ENCODE data around the gene RPS18. TPM values are rescaled to one million over a fixed set of nuclear protein-coding genes. Genes with fewer than 3 reads are reported as not detected.

RPS18 gene
- total and polyA plus RNA-seq, 9 of the 15 experiments (the other 6 are each of a cell fraction or from before 2014, with no cell fraction given): 5,023 to 17,516 (median 8,131) TPM

DNA sequence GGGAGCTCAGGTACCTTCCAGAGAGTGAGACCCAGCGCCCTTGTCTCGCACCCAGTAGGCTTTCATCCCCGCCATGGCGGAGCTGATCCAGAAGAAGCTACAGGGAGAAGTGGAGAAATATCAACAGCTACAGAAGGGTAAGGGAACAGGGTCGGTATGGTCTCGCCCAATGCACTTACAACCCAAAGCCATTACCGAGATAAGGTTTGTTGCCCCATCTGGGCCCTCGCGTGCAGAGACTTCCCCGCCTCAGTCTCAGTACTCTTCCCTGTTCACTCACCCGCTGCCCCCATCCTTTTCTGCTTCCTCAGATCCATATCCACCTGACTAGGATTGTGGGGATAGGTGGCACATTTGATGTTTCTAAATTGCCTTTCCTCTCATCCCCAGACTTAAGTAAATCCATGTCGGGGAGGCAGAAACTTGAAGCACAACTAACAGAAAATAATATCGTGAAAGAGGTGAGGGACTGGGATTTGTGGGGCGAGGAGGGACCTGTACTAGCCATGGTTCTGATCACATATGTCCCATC is 18.0 kb downstream of the RPS18 start:
- ChIA-PET CTCF (ENCODE audit: low intra/inter-chr PET ratio) (interaction anchor here (0.6 kb wide), 1 partner anchor 229 kb away, joined by 3 read pairs; no protein-coding TSS in a partner anchor), POLR2A (interaction anchor here (0.7 to 7.1 kb wide), 12 partner anchors 8 to 201 kb away, joined by 3 to 90 read pairs (median 6); partner anchors contain the start of genes B3GALT4, RGL2, RPS18 and VPS52)
- Histone ChIP-seq H3K9me3 (replicated peaks; ENCODE audit: control insufficient read depth, insufficient read depth, low read depth, low read length) (no peaks in the 10 kb centered on the region), H3K4me1 (replicated peaks in 1 of 2; ENCODE audit: control insufficient read depth in 2 of 2, insufficient read depth in 2 of 2, low read length in 2 of 2) (peaks cover 13 to 24% of the 10 kb centered on the region in 2 experiments; a peak in 4 of 5 replicates), H4K20me1 (replicated peaks; ENCODE audit: control insufficient read depth, insufficient read depth, low read length) (no peaks in the 10 kb centered on the region), H3K27me3 (ENCODE audit: control insufficient read depth in 2 of 2, insufficient read depth in 2 of 2, low read length in 2 of 2) (no peaks in the 10 kb centered on the region), H3K4me2 (ENCODE audit: insufficient read depth, low read length) (peak overlapping the region; percentile 98), H3K9me1 (ENCODE audit: control insufficient read depth, insufficient read depth, low read length) (peaks cover 3% of the 10 kb centered on the region), H3K4me3 (peak overlapping the region; percentile 76), H3K79me2 (ENCODE audit: control insufficient read depth, insufficient read depth, low read length) (peaks cover 45% of the 10 kb centered on the region), H3K36me3 (ENCODE audit: control insufficient read depth, insufficient read depth, low read length) (peaks cover 74% of the 10 kb centered on the region), H3K27ac (ENCODE audit: extremely low read depth, low read depth, low read length) (peak overlapping the region; percentile 83), H2AFZ (ENCODE audit: low read depth, low read length) (peak overlapping the region; percentile 99), H3K9ac (ENCODE audit: insufficient read depth in 1 of 2, low read depth in 2 of 2, low read length in 2 of 2) (peak overlapping the region; percentile 91 to 94)
- ATAC-seq (peak; percentile 47), DNase-seq (ENCODE audit: extremely low read depth in 1 of 4, low spot score in 3 of 4) (peak in 3 of 4 experiments; percentile 42 to 61 (median 50)), FAIRE-seq (peak; percentile 29)
- in situ Hi-C loops (cut with MboI) (no loop called here), intact Hi-C loops (cut with micrococcal nuclease) (no loop called here)
- WGBS (ENCODE audit: insufficient coverage, low coverage, missing lambda C conversion rate): under 1% methylated on average over 14 of the region's 14 CpGs
- BruUV-seq (replicated peaks): TSS peak; percentile 91
- TF ChIP-seq, protein P1, sequence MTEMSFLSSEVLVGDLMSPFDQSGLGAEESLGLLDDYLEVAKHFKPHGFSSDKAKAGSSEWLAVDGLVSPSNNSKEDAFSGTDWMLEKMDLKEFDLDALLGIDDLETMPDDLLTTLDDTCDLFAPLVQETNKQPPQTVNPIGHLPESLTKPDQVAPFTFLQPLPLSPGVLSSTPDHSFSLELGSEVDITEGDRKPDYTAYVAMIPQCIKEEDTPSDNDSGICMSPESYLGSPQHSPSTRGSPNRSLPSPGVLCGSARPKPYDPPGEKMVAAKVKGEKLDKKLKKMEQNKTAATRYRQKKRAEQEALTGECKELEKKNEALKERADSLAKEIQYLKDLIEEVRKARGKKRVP (CRISPR knock-in tag; IDR thresholded peaks at IDR 0.05): 0 out of 2 replicates have a peak, but pooled peaks have one; percentile 3
- no peak for TF ChIP-seq SIN3A (IDR thresholded peaks at IDR 0.05; ENCODE audit: borderline replicate concordance in 2 of 2, control insufficient read depth in 1 of 2, low read depth in 2 of 2, low read length in 2 of 2)
- no peak for TF ChIP-seq HDAC1 (IDR thresholded peaks at IDR 0.05)
- TF ChIP-seq NFE2L1 (tag; IDR thresholded peaks at IDR 0.05; ENCODE audit: borderline replicate concordance, low read depth): no peak
- TF ChIP-seq, protein P2, sequence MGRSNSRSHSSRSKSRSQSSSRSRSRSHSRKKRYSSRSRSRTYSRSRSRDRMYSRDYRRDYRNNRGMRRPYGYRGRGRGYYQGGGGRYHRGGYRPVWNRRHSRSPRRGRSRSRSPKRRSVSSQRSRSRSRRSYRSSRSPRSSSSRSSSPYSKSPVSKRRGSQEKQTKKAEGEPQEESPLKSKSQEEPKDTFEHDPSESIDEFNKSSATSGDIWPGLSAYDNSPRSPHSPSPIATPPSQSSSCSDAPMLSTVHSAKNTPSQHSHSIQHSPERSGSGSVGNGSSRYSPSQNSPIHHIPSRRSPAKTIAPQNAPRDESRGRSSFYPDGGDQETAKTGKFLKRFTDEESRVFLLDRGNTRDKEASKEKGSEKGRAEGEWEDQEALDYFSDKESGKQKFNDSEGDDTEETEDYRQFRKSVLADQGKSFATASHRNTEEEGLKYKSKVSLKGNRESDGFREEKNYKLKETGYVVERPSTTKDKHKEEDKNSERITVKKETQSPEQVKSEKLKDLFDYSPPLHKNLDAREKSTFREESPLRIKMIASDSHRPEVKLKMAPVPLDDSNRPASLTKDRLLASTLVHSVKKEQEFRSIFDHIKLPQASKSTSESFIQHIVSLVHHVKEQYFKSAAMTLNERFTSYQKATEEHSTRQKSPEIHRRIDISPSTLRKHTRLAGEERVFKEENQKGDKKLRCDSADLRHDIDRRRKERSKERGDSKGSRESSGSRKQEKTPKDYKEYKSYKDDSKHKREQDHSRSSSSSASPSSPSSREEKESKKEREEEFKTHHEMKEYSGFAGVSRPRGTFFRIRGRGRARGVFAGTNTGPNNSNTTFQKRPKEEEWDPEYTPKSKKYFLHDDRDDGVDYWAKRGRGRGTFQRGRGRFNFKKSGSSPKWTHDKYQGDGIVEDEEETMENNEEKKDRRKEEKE (IDR thresholded peaks at IDR 0.05; ENCODE audit: borderline replicate concordance in 1 of 2, control insufficient read depth in 1 of 2, low read depth in 2 of 2, low read length in 1 of 2): no peak
- TF ChIP-seq ZFX (CRISPR knock-in tag; IDR thresholded peaks at IDR 0.05): peak; percentile 38; the same call in 1 of the 2 replicates
- no peak for TF ChIP-seq MTF1 (CRISPR knock-in tag; IDR thresholded peaks at IDR 0.05; ENCODE audit: borderline replicate concordance)
- TF ChIP-seq ILF3 (IDR thresholded peaks at IDR 0.05; ENCODE audit: borderline replicate concordance): no peak
- no peak for TF ChIP-seq EWSR1 (IDR thresholded peaks at IDR 0.05; ENCODE audit: borderline replicate concordance, low read depth, partially characterized antibody)
- TF ChIP-seq, protein P3, sequence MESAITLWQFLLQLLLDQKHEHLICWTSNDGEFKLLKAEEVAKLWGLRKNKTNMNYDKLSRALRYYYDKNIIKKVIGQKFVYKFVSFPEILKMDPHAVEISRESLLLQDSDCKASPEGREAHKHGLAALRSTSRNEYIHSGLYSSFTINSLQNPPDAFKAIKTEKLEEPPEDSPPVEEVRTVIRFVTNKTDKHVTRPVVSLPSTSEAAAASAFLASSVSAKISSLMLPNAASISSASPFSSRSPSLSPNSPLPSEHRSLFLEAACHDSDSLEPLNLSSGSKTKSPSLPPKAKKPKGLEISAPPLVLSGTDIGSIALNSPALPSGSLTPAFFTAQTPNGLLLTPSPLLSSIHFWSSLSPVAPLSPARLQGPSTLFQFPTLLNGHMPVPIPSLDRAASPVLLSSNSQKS (CRISPR knock-in tag; IDR thresholded peaks at IDR 0.05): no peak
- TF ChIP-seq HMG20A (CRISPR knock-in tag; conservative IDR thresholded peaks at IDR 0.05): no peak
- TF ChIP-seq, protein P4, sequence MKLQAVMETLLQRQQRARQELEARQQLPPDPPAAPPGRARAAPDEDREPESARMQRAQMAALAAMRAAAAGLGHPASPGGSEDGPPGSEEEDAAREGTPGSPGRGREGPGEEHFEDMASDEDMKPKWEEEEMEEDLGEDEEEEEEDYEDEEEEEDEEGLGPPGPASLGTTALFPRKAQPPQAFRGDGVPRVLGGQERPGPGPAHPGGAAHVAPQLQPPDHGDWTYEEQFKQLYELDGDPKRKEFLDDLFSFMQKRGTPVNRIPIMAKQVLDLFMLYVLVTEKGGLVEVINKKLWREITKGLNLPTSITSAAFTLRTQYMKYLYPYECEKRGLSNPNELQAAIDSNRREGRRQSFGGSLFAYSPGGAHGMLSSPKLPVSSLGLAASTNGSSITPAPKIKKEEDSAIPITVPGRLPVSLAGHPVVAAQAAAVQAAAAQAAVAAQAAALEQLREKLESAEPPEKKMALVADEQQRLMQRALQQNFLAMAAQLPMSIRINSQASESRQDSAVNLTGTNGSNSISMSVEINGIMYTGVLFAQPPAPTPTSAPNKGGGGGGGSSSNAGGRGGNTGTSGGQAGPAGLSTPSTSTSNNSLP (IDR thresholded peaks at IDR 0.05; ENCODE audit: borderline replicate concordance, low read depth, low read length): no peak

Measured in K562 (cell line).